B cell (primary cell): ENCODE results near the gene RPL10A. TPM values are rescaled to one million over a fixed set of nuclear protein-coding genes. Genes with fewer than 3 reads are reported as not detected.

Source experiments
- ATAC-seq: fragments of 200-7000 bp; cut with Tn5 transposase; one replicate; pipeline ENCODE4 v1.10.0; 2021; ENCODE audit warnings: low read depth, mild to moderate bottlenecking, moderate number of reproducible peaks, moderate library complexity
- CTCF ChIA-PET: fragments of 350-600 bp; sonication (Branson Sonifier 250); formaldehyde crosslinking; loops from one replicate; lab custom pipeline; 2021; ENCODE audit warnings: antibody characterized with exemption, inconsistent platforms; lab: Charles Lee
- POLR2A ChIA-PET: fragments of 350-600 bp; sonication (Branson Sonifier 250); formaldehyde crosslinking; loops from one replicate; lab custom pipeline; 2021; ENCODE audit warnings: antibody characterized with exemption; lab: Charles Lee
- DNase-seq: peaks from one replicate; pipeline ENCODE4 v3.0.0; 2013
- H2AFZ ChIP-seq: 2 replicates; pipeline ENCODE4 v1.6.1; 2012; ENCODE audit warnings: mild to moderate bottlenecking, low read depth, low read length; ENCODE audit not compliant: insufficient read depth, poor library complexity, severe bottlenecking
- H3K27ac ChIP-seq, 2 donors: 1 replicate in 1 of 2; 2 replicates in 1 of 2; pipeline ENCODE4 v1.5.1; 2012 to 2013; ENCODE audit warnings: low read length in 2 of 2, mild to moderate bottlenecking in 2 of 2, moderate library complexity in 1 of 2
- H3K27me3 ChIP-seq, 4 experiments: fragments of 200-600 bp in 1 of 4; sonication (generic) in 1 of 4; replicated peaks in 1 of 4; 1 replicate in 2 of 4; 2 replicates in 2 of 4; pipeline versions ENCODE4 v1.6.1 to v1.7.0; 2013 to 2016; ENCODE audit warnings: low read length in 3 of 4, mild to moderate bottlenecking in 2 of 4, mixed read lengths in 1 of 4, moderate library complexity in 1 of 4; ENCODE audit not compliant: insufficient read depth in 4 of 4, control insufficient read depth in 3 of 4; ENCODE audit errors: control extremely low read depth in 1 of 4
- H3K36me3 ChIP-seq, 2 experiments: replicated peaks in 1 of 2; 1 replicate in 1 of 2; 2 replicates in 1 of 2; pipeline versions ENCODE4 v1.6.1 to v1.7.1; 2013; ENCODE audit warnings: low read length in 1 of 2; ENCODE audit not compliant: insufficient read depth in 2 of 2, control insufficient read depth in 1 of 2; ENCODE audit errors: control extremely low read depth in 1 of 2, extremely low read depth in 1 of 2
- H3K4me1 ChIP-seq, 2 donors: fragments of 200-600 bp in 1 of 2; sonication (generic) in 1 of 2; 1 replicate in 1 of 2; 2 replicates in 1 of 2; pipeline versions ENCODE4 v1.5.1 to v1.6.1; 2013 to 2017; ENCODE audit warnings: low read length in 2 of 2; ENCODE audit not compliant: control insufficient read depth in 2 of 2, insufficient read depth in 2 of 2
- H3K4me2 ChIP-seq: replicated peaks from 2 replicates; pipeline ENCODE3; 2012; ENCODE audit warnings: mild to moderate bottlenecking, low read depth, low read length; ENCODE audit not compliant: poor library complexity, severe bottlenecking
- H3K4me3 ChIP-seq, 5 experiments: fragments of 200-600 bp in 1 of 5; sonication (generic) in 1 of 5; 1 replicate in 3 of 5; 2 replicates in 2 of 5; pipeline versions ENCODE4 v1.5.1 to v1.7.0; 2011 to 2016; ENCODE audit warnings: low read length in 4 of 5, mild to moderate bottlenecking in 4 of 5, low read depth in 2 of 5, control low read depth in 1 of 5, moderate library complexity in 1 of 5; ENCODE audit not compliant: insufficient read depth in 1 of 5; ENCODE audit errors: control extremely low read depth in 1 of 5, extremely low read depth in 1 of 5
- H3K79me2 ChIP-seq: fragments of 200-600 bp; sonication (generic); one replicate; pipeline ENCODE4 v1.6.0; 2016; ENCODE audit warnings: low read length; ENCODE audit not compliant: control insufficient read depth, insufficient read depth
- H3K9ac ChIP-seq: fragments of 200-600 bp; sonication (generic); 2 replicates; pipeline ENCODE4 v1.6.1; 2017; ENCODE audit warnings: mild to moderate bottlenecking, low read length, moderate library complexity
- H3K9me3 ChIP-seq, 3 donors: one replicate each; pipeline versions ENCODE4 v1.6.1 to v1.7.1; 2013; ENCODE audit warnings: low read length in 2 of 3; ENCODE audit not compliant: control insufficient read depth in 2 of 3, insufficient read depth in 1 of 3; ENCODE audit errors: control extremely low read depth in 1 of 3
- H4K20me1 ChIP-seq: 2 replicates; pipeline ENCODE4 v1.6.0; 2012; ENCODE audit warnings: mild to moderate bottlenecking, low read length; ENCODE audit not compliant: insufficient read depth, control insufficient read depth, poor library complexity, severe bottlenecking
- H3K27ac Mint-ChIP-seq: one replicate; pipeline ENCODE4 v1.8.0; 2021; ENCODE audit warnings: mixed read lengths
- H3K27me3 Mint-ChIP-seq: one replicate; pipeline ENCODE4 v1.8.0; 2021; ENCODE audit warnings: mixed read lengths
- H3K4me1 Mint-ChIP-seq: one replicate; pipeline ENCODE4 v1.8.0; 2021; ENCODE audit warnings: mixed read lengths
- H3K4me3 Mint-ChIP-seq: one replicate; pipeline ENCODE4 v1.8.0; 2021; ENCODE audit warnings: mixed read lengths
- H3K9me3 Mint-ChIP-seq: one replicate; pipeline ENCODE4 v1.8.0; 2022; ENCODE audit warnings: mixed read lengths; ENCODE audit not compliant: insufficient read depth
- EZH2 ChIP-seq: IDR thresholded peaks from 2 replicates; pipeline ENCODE4 v1.6.1; 2012; ENCODE audit warnings: borderline replicate concordance, low read depth, mild to moderate bottlenecking, moderate library complexity, low read length; ENCODE audit not compliant: insufficient read depth, poor library complexity, severe bottlenecking
- WGBS: methylation state at CpG from one replicate; pipeline ENCODE4 v1.1.5; 2013; ENCODE audit warnings: missing lambda C conversion rate; ENCODE audit not compliant: insufficient coverage; 5-methylcytosine and 5-hydroxymethylcytosine counted together
- intact Hi-C: fragments of 100-400 bp; cut with micrococcal nuclease; formaldehyde crosslinking; loops from one replicate; pipeline ENCODE4 v1.10.0; 2022
- polyA plus RNA-seq: library from polyadenylated mRNA; depleted of rRNA; stranded (reverse); fragments of >200 nt; gene quantifications from 2 replicates; pipeline ENCODE4 v1.2.3, GENCODE V29; 2012
- total RNA-seq, 2 donors: library from RNA; stranded (reverse); fragments of 120-200 nt in 1 of 2; gene quantifications; 1 replicate in 1 of 2; 2 replicates in 1 of 2; pipeline versions ENCODE4 v1.2.3 to v1.2.4, GENCODE V29; 2013 to 2022
- TF ChIP-seq, protein P1 (sequence below): fragments of 200-600 bp; IDR thresholded peaks from one replicate; pipeline ENCODE4 v1.8.0; 2022; ENCODE audit warnings: antibody characterized with exemption, mild to moderate bottlenecking

Gene RPL10A
- total and polyA plus RNA-seq, 2 donors (not counting 1 experiment from before 2014, with no cell fraction given), result 1,687 to 3,150 TPM

DNA sequence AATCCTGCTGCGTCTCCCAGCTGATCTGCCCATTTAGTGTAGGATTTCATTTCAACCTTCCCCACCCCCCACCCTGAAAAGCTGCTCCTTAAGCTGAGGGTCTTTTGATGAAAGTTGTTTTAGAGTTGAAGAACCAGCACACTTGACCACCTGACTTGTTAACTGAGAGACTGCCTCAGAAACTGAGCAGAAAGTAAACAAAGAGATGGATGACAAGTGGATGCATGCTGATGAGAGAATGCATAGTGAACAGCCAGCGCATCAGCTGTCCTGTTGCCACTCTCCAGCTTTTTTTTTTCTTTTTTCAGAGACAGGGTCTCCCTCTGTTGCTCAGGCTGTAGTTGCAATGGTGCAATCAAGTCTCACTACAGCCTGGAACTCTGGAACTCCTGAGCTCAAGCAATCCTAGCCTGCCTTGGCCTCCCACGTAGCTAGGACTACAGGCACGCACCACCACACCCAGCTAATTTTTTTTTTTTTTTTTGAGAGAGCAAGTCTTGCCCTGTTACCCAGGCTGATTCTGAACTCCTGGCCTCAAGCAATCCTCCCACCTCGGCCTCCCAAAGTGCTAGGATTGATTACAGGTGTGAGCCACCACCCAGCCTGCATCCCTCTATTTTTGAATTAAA, 9.5 kb downstream of the RPL10A start:
- CTCF ChIA-PET, result interaction anchor here (0.6 to 0.7 kb wide), 2 partner anchors 41 to 1247 kb away, joined by 3 to 4 read pairs; no protein-coding TSS in a partner anchor
- H2AFZ ChIP-seq, result no peak overlapping the region
- H3K36me3 ChIP-seq, result peaks cover 0 to 17% of the 10 kb centered on the region in 2 experiments
- no peaks in the 10 kb centered on the region for H3K27me3 Mint-ChIP-seq
- no peak for TF ChIP-seq EZH2
- TF ChIP-seq, protein P1, sequence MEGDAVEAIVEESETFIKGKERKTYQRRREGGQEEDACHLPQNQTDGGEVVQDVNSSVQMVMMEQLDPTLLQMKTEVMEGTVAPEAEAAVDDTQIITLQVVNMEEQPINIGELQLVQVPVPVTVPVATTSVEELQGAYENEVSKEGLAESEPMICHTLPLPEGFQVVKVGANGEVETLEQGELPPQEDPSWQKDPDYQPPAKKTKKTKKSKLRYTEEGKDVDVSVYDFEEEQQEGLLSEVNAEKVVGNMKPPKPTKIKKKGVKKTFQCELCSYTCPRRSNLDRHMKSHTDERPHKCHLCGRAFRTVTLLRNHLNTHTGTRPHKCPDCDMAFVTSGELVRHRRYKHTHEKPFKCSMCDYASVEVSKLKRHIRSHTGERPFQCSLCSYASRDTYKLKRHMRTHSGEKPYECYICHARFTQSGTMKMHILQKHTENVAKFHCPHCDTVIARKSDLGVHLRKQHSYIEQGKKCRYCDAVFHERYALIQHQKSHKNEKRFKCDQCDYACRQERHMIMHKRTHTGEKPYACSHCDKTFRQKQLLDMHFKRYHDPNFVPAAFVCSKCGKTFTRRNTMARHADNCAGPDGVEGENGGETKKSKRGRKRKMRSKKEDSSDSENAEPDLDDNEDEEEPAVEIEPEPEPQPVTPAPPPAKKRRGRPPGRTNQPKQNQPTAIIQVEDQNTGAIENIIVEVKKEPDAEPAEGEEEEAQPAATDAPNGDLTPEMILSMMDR, result no peak
- no peak for DNase-seq
- POLR2A ChIA-PET, result no interaction called here
- no peaks in the 10 kb centered on the region for H3K27me3 ChIP-seq
- H3K4me1 Mint-ChIP-seq, result peaks cover 2% of the 10 kb centered on the region
- no peaks in the 10 kb centered on the region for H4K20me1 ChIP-seq
- H3K9me3 Mint-ChIP-seq, result no peaks in the 10 kb centered on the region
- no peak overlapping the region for H3K4me2 ChIP-seq
- no peaks in the 10 kb centered on the region for H3K4me1 ChIP-seq
- no peak for ATAC-seq
- H3K9me3 ChIP-seq, result no peaks in the 10 kb centered on the region
- no peak overlapping the region for H3K27ac Mint-ChIP-seq
- no peak overlapping the region for H3K4me3 ChIP-seq
- no peak overlapping the region for H3K4me3 Mint-ChIP-seq
- intact Hi-C loops, result no loop called here
- no peak overlapping the region for H3K27ac ChIP-seq
- H3K9ac ChIP-seq, result no peak overlapping the region
- 100% methylated on average over 3 of the region's 5 CpGs for WGBS
- no peaks in the 10 kb centered on the region for H3K79me2 ChIP-seq

DNA sequence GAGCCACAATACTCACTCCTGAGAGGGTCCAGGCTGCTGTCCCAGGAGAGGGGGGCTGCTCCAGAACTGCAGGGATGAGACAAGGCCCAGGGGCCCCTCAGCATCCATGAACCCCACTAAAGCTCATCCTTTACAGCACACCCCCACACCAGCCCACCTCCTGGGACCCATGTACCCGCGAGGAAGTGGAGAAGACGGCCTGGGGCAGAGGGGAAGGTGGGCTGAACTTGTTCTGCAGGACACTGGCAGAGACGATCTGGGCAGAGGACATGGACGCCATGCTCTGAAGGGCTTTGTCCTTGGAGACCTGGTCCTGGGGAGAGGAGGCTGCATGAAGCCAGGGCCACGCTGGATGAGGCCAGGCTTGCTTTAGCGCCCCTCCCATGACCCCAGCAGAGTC, 10.1 kb downstream of the RPL10A start:
- no peak overlapping the region for H3K4me3 Mint-ChIP-seq
- TF ChIP-seq, protein P1, result no peak
- TF ChIP-seq EZH2, result no peak
- no peaks in the 10 kb centered on the region for H3K27me3 Mint-ChIP-seq
- 94% methylated on average over 4 of the region's 7 CpGs for WGBS
- Histone ChIP-seq H4K20me1 (no peaks in the 10 kb centered on the region), H3K4me2 (no peak overlapping the region), H3K9ac (no peak overlapping the region), H3K36me3 (peaks cover 0 to 11% of the 10 kb centered on the region in 2 experiments), H2AFZ (no peak overlapping the region), H3K27me3 (no peaks in the 10 kb centered on the region), H3K4me3 (no peak overlapping the region), H3K27ac (no peak overlapping the region), H3K4me1 (no peaks in the 10 kb centered on the region), H3K79me2 (no peaks in the 10 kb centered on the region), H3K9me3 (no peaks in the 10 kb centered on the region)
- intact Hi-C loops, result no loop called here
- ATAC-seq, result no peak
- no peaks in the 10 kb centered on the region for H3K9me3 Mint-ChIP-seq
- ChIA-PET CTCF (no interaction called here), POLR2A (interaction anchor here (0.7 kb wide), 1 partner anchor 302 kb away, joined by 3 read pairs; no protein-coding TSS in a partner anchor)
- H3K27ac Mint-ChIP-seq, result no peak overlapping the region
- H3K4me1 Mint-ChIP-seq, result peaks cover under 1% of the 10 kb centered on the region
- DNase-seq, result no peak
